HEK293 (cell line): Measurements from ENCODE around the gene RAE1.

Experiments
- GLI4 ChIP-seq: fragments of 450-650 bp; formaldehyde crosslinking; IDR thresholded peaks from 2 replicates; pipeline ENCODE4 v1.5.1; 2016; ENCODE audit warnings: missing biosample characterization, missing genetic modification characterization
- HOXA7 ChIP-seq: sonication (generic); formaldehyde crosslinking; IDR thresholded peaks from 2 replicates; pipeline ENCODE4 v1.8.1; 2022; ENCODE audit warnings: missing genetic modification reagents, borderline replicate concordance
- KLF10 ChIP-seq: fragments of 450-650 bp; IDR thresholded peaks from 2 replicates; pipeline ENCODE4 v1.5.1; 2018; ENCODE audit warnings: missing biosample characterization, mild to moderate bottlenecking, missing genetic modification characterization
- REST ChIP-seq: fragments of 450-650 bp; formaldehyde crosslinking; IDR thresholded peaks from 2 replicates; pipeline ENCODE4 v1.5.1; 2016; ENCODE audit warnings: missing biosample characterization, missing genetic modification characterization
- ZNF274 ChIP-seq, 2 experiments: fragments of 200-500 bp in 1 of 2; fragments of 450-650 bp in 1 of 2; sonication (Bioruptor generic) in 1 of 2; formaldehyde crosslinking in 1 of 2; IDR thresholded peaks; 2 replicates each; pipeline versions ENCODE4 v1.5.1 to v1.6.1; 2014 to 2016; ENCODE audit warnings: borderline replicate concordance in 1 of 2, inconsistent platforms in 1 of 2, low read length in 1 of 2, missing biosample characterization in 1 of 2, missing genetic modification characterization in 1 of 2
- ZNF302 ChIP-seq: fragments of 450-650 bp; formaldehyde crosslinking; IDR thresholded peaks from 2 replicates; pipeline ENCODE4 v1.5.1; 2016; ENCODE audit warnings: missing biosample characterization, missing genetic modification characterization, low read depth
- ZNF76 ChIP-seq: fragments of 450-650 bp; formaldehyde crosslinking; IDR thresholded peaks from 2 replicates; pipeline ENCODE4; 2016; ENCODE audit warnings: low read depth, missing biosample characterization, missing genetic modification characterization, borderline replicate concordance
- ZNF768 ChIP-seq: fragments of 450-650 bp; formaldehyde crosslinking; IDR thresholded peaks from 2 replicates; pipeline ENCODE4 v1.5.1; 2018; ENCODE audit warnings: missing biosample characterization, mild to moderate bottlenecking, missing genetic modification characterization
- ZNF792 ChIP-seq: fragments of 450-650 bp; formaldehyde crosslinking; IDR thresholded peaks from 2 replicates; pipeline ENCODE4 v1.5.1; 2016; ENCODE audit warnings: missing biosample characterization, missing genetic modification characterization
- TF ChIP-seq, protein P1 (sequence below): fragments of 450-650 bp; formaldehyde crosslinking; IDR thresholded peaks from 2 replicates; pipeline ENCODE4 v1.5.1; 2016; ENCODE audit warnings: missing biosample characterization, missing genetic modification characterization
- TF ChIP-seq, protein P2 (sequence below): fragments of 450-650 bp; formaldehyde crosslinking; IDR thresholded peaks from 2 replicates; pipeline ENCODE4 v1.5.1; 2017; ENCODE audit warnings: missing biosample characterization, missing genetic modification characterization

DNA sequence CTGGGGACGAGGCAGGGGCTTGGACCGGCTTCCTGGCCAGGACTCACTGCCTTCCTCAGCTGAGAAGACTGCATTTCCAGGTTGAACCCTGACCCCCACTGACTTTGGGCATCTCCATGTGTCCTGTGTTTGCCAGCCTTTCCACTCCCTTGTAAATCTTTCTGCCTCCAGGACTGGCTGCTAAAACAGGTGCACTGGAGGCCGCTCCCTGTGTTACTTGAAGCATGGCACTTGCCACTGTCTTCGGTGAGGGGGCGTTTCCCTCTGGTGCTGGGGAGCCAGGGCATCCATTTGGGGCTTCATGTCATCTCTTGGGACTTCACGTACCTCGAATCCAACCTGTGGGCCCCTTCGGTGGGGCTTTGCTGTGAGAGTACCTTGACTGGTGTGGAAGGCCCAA is 33.4 kb downstream of the RAE1 start:
- TF ChIP-seq ZNF274 (IDR thresholded peaks at IDR 0.05; ENCODE audit: low read length) (no peak), ZNF274 (tag by site-specific recombination; IDR thresholded peaks at IDR 0.05; ENCODE audit: borderline replicate concordance) (no peak), ZNF302 (tag by site-specific recombination) (no peak), REST (tag by site-specific recombination) (no peak), ZNF76 (tag by site-specific recombination) (no peak), ZNF768 (no peak), KLF10 (no peak), ZNF792 (tag by site-specific recombination) (no peak), GLI4 (tag by site-specific recombination) (no peak), HOXA7 (CRISPR knock-in tag) (no peak)
- TF ChIP-seq, protein P1, sequence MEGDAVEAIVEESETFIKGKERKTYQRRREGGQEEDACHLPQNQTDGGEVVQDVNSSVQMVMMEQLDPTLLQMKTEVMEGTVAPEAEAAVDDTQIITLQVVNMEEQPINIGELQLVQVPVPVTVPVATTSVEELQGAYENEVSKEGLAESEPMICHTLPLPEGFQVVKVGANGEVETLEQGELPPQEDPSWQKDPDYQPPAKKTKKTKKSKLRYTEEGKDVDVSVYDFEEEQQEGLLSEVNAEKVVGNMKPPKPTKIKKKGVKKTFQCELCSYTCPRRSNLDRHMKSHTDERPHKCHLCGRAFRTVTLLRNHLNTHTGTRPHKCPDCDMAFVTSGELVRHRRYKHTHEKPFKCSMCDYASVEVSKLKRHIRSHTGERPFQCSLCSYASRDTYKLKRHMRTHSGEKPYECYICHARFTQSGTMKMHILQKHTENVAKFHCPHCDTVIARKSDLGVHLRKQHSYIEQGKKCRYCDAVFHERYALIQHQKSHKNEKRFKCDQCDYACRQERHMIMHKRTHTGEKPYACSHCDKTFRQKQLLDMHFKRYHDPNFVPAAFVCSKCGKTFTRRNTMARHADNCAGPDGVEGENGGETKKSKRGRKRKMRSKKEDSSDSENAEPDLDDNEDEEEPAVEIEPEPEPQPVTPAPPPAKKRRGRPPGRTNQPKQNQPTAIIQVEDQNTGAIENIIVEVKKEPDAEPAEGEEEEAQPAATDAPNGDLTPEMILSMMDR (tag by site-specific recombination) = no peak
- TF ChIP-seq, protein P2, sequence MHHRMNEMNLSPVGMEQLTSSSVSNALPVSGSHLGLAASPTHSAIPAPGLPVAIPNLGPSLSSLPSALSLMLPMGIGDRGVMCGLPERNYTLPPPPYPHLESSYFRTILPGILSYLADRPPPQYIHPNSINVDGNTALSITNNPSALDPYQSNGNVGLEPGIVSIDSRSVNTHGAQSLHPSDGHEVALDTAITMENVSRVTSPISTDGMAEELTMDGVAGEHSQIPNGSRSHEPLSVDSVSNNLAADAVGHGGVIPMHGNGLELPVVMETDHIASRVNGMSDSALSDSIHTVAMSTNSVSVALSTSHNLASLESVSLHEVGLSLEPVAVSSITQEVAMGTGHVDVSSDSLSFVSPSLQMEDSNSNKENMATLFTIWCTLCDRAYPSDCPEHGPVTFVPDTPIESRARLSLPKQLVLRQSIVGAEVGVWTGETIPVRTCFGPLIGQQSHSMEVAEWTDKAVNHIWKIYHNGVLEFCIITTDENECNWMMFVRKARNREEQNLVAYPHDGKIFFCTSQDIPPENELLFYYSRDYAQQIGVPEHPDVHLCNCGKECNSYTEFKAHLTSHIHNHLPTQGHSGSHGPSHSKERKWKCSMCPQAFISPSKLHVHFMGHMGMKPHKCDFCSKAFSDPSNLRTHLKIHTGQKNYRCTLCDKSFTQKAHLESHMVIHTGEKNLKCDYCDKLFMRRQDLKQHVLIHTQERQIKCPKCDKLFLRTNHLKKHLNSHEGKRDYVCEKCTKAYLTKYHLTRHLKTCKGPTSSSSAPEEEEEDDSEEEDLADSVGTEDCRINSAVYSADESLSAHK (tag by site-specific recombination) = no peak
